K562 (cell line): ENCODE results near the gene TMC4. TPM values are rescaled to one million over a fixed set of nuclear protein-coding genes. Genes with fewer than 3 reads are reported as not detected.
A peak's percentile ranks its signal among the peaks of the same experiment; 100 is the strongest.

Experiments
- ATAC-seq: fragments of 200-7000 bp; cut with Tn5 transposase; 3 replicates; pipeline ENCODE4 v1.9.1; 2020; ENCODE audit warnings: moderate library complexity
- BruUV-seq: library from RNA; stranded (reverse); fragments of 400-500 nt; replicated peaks from 2 replicates; lab custom pipeline; 2021; lab: Mats Ljungman, UMichigan
- CTCF ChIA-PET: fragments of 300-600 bp; formaldehyde crosslinking; extraction: SDS; loops from one replicate; lab custom pipeline; 2021; ENCODE audit warnings: low intra/inter-chr PET ratio; lab: Yijun Ruan, JAX
- POLR2A ChIA-PET: fragments of 300-600, 350-650 bp; sonication (Branson Sonifier 250); formaldehyde crosslinking; extraction: SDS; loops from one replicate; lab custom pipeline; 2021; ENCODE audit warnings: antibody characterized with exemption, inconsistent platforms; lab: Yijun Ruan, JAX
- DNase-seq, 4 experiments: peaks; one replicate each; pipeline versions ENCODE4 v3.0.0 to v3.0.0-alpha.2; 2011 to 2018; ENCODE audit warnings: low spot score in 3 of 4, mixed read lengths in 3 of 4; ENCODE audit errors: extremely low read depth in 1 of 4
- FAIRE-seq: peaks from 2 replicates; lab custom pipeline; 2011; peaks lifted over from hg19 to GRCh38; lab: Jason Lieb, UNC
- H2AFZ ChIP-seq: 2 replicates; pipeline ENCODE4 v1.6.0; 2011; ENCODE audit warnings: low read depth, low read length, control low read depth, inconsistent platforms
- H3K27ac ChIP-seq: fragments of 200-600 bp; 3 replicates; pipeline ENCODE4 v1.8.0; 2011; ENCODE audit warnings: low read depth, mild to moderate bottlenecking, control low read depth, inconsistent platforms, low read length, moderate library complexity, mixed read lengths; ENCODE audit errors: extremely low read depth
- H3K27me3 ChIP-seq, 2 experiments: fragments of 300-600 bp in 1 of 2; 2 replicates in 1 of 2; 3 replicates in 1 of 2; pipeline versions ENCODE4 v1.6.0 to v1.8.0; 2011; ENCODE audit warnings: inconsistent platforms in 2 of 2, low read length in 2 of 2, mild to moderate bottlenecking in 1 of 2, mixed read lengths in 1 of 2, moderate library complexity in 1 of 2; ENCODE audit not compliant: control insufficient read depth in 2 of 2, insufficient read depth in 2 of 2
- H3K36me3 ChIP-seq: fragments of 300-600 bp; 3 replicates; pipeline ENCODE4 v1.8.0; 2011; ENCODE audit warnings: mild to moderate bottlenecking, low read length, inconsistent platforms; ENCODE audit not compliant: control insufficient read depth, insufficient read depth
- H3K4me1 ChIP-seq, 2 experiments: fragments of 200-600 bp in 1 of 2; replicated peaks in 1 of 2; 2 replicates in 1 of 2; 3 replicates in 1 of 2; pipeline versions ENCODE4 v1.5.1 to v1.8.0; 2011; ENCODE audit warnings: inconsistent platforms in 2 of 2, low read length in 2 of 2, mild to moderate bottlenecking in 1 of 2, mixed read lengths in 1 of 2, moderate library complexity in 1 of 2; ENCODE audit not compliant: control insufficient read depth in 2 of 2, insufficient read depth in 2 of 2
- H3K4me2 ChIP-seq: 2 replicates; pipeline ENCODE4 v1.6.1; 2011; ENCODE audit warnings: low read length, control low read depth, inconsistent platforms, mixed read lengths; ENCODE audit not compliant: insufficient read depth
- H3K4me3 ChIP-seq: fragments of 200-600 bp; sonication (generic), shearing (Covaris generic); 2 replicates; pipeline ENCODE4 v1.5.1; 2016; ENCODE audit warnings: control low read depth, inconsistent platforms
- H3K79me2 ChIP-seq: fragments of 200-600 bp; 3 replicates; pipeline ENCODE4 v1.8.0; 2011; ENCODE audit warnings: low read length, inconsistent platforms; ENCODE audit not compliant: control insufficient read depth, insufficient read depth
- H3K9ac ChIP-seq, 2 experiments: 2 replicates each; pipeline versions ENCODE4 v1.6.0 to v1.6.1; 2011; ENCODE audit warnings: low read depth in 2 of 2, low read length in 2 of 2, control low read depth in 1 of 2, inconsistent platforms in 1 of 2, mild to moderate bottlenecking in 1 of 2, mixed read lengths in 1 of 2; ENCODE audit not compliant: insufficient read depth in 1 of 2
- H3K9me1 ChIP-seq: one replicate; pipeline ENCODE4 v1.6.0; 2011; ENCODE audit warnings: inconsistent platforms, mild to moderate bottlenecking, low read length, moderate library complexity; ENCODE audit not compliant: control insufficient read depth, insufficient read depth
- H3K9me3 ChIP-seq: replicated peaks from 2 replicates; pipeline ENCODE4 v1.5.1; 2011; ENCODE audit warnings: low read depth, low read length, inconsistent platforms; ENCODE audit not compliant: control insufficient read depth, insufficient read depth
- H4K20me1 ChIP-seq: replicated peaks from 2 replicates; pipeline ENCODE4 v1.6.1; 2011; ENCODE audit warnings: low read length, inconsistent platforms, mixed read lengths; ENCODE audit not compliant: control insufficient read depth, insufficient read depth
- FOXK1 ChIP-seq: sonication (generic); formaldehyde crosslinking; IDR thresholded peaks from 2 replicates; pipeline ENCODE4 v1.8.0; 2022; ENCODE audit warnings: missing genetic modification reagents, mild to moderate bottlenecking, borderline replicate concordance
- KDM2B ChIP-seq: fragments of 250-450 bp; sonication (Bioruptor Pico); IDR thresholded peaks from 2 replicates; pipeline ENCODE4 v1.8.0; 2021; ENCODE audit warnings: mild to moderate bottlenecking, moderate library complexity
- NFIC ChIP-seq: fragments of 450-650 bp; IDR thresholded peaks from 2 replicates; pipeline ENCODE4 v1.6.1; 2017; ENCODE audit warnings: mild to moderate bottlenecking, inconsistent platforms
- SMC3 ChIP-seq: conservative IDR thresholded peaks from 2 replicates; pipeline ENCODE4 v1.6.1; 2011; ENCODE audit warnings: low read depth, low read length, improper control_type of control experiment; ENCODE audit not compliant: insufficient read depth
- ZNF224 ChIP-seq: sonication (generic); formaldehyde crosslinking; IDR thresholded peaks from 2 replicates; pipeline ENCODE4 v1.8.0; 2022; ENCODE audit warnings: mild to moderate bottlenecking, missing genetic modification reagents
- WGBS: fragments of 100-300 bp; shearing (Covaris generic); methylation state at CpG from one replicate; pipeline ENCODE4 v1.1.6; 2016; ENCODE audit warnings: low coverage, mixed read lengths; ENCODE audit not compliant: insufficient coverage; ENCODE audit errors: missing lambda C conversion rate; 5-methylcytosine and 5-hydroxymethylcytosine counted together
- in situ Hi-C: fragments of 300-500 bp; cut with MboI; formaldehyde crosslinking; loops from 4 replicates; pipeline ENCODE4 v1.15.0; 2018; ENCODE audit warnings: inconsistent platforms, mixed read lengths
- intact Hi-C: fragments of 100-400 bp; cut with micrococcal nuclease; formaldehyde crosslinking; loops from 2 replicates; pipeline ENCODE4 v1.14.2; 2022
- polyA plus RNA-seq, 8 experiments: library from polyadenylated mRNA; depleted of rRNA in 4 of 8; stranded (reverse) in 5 of 8; unstranded in 3 of 8; fragments of >200 nt; fragmentation: Nextera tagmentation in 2 of 8; fragmentation: Illumina TruSeq in 1 of 8; extraction: Ambion mirVana in 2 of 8; extraction: Trizol in 1 of 8; gene quantifications; 2 replicates each; pipeline versions ENCODE4 v1.2.1 to v1.2.3, GENCODE V29; 2011 to 2014; ENCODE audit warnings: inconsistent platforms in 1 of 8, missing spikeins in 1 of 8
- total RNA-seq, 7 experiments: library from RNA; depleted of rRNA in 6 of 7; stranded (reverse); fragments of >200 nt in 6 of 7; fragmentation: Illumina TruSeq in 2 of 7; extraction: Trizol in 2 of 7; gene quantifications; 2 replicates each; pipeline versions ENCODE4 v1.2.1 to v1.2.3, GENCODE V29; 2011 to 2021; ENCODE audit warnings: low replicate concordance in 1 of 7
- TF ChIP-seq, protein P1 (sequence below), 2 experiments: fragments of 450-650 bp in 1 of 2; sonication (generic) in 1 of 2; formaldehyde crosslinking in 1 of 2; IDR thresholded peaks; 2 replicates each; pipeline versions ENCODE4 v1.7.1 to v1.9.0; 2016 to 2022; ENCODE audit warnings: inconsistent platforms in 1 of 2, mild to moderate bottlenecking in 1 of 2, missing genetic modification reagents in 1 of 2
- TF ChIP-seq, protein P2 (sequence below): fragments of 250-450 bp; sonication (Bioruptor Pico); IDR thresholded peaks from 2 replicates; pipeline ENCODE4 v1.5.0; 2021; ENCODE audit warnings: mild to moderate bottlenecking, moderate library complexity

Gene TMC4
- total and polyA plus RNA-seq, 9 of the 15 experiments (the other 6 are each of a cell fraction or from before 2014, with no cell fraction given): 0.12 to 0.79 (median 0.36) TPM; not detected in 2

GRCh38 chr19:54160182-54160811, 12.7 kb downstream of the TMC4 start:
- WGBS: under 1% methylated on average over 25 of the region's 28 CpGs
- H3K9ac ChIP-seq: peak overlapping the region; percentile 84 to 94
- H2AFZ ChIP-seq: peak overlapping the region; percentile 97
- H3K4me1 ChIP-seq: peaks cover 21 to 50% of the 10 kb centered on the region in 2 experiments
- 0 out of 2 replicates have a peak, but pooled peaks cover 7% of the 10 kb centered on the region for H4K20me1 ChIP-seq
- H3K4me2 ChIP-seq: peak overlapping the region; percentile 95
- CTCF ChIA-PET: no interaction called here
- peaks cover 18% of the 10 kb centered on the region; the same call in 2 of the 3 replicates for H3K79me2 ChIP-seq
- H3K9me1 ChIP-seq: no peaks in the 10 kb centered on the region
- intact Hi-C loops: no loop called here
- in situ Hi-C loops: loop anchor here (5.0 kb wide), 1 partner anchor 67 kb away; no protein-coding TSS in a partner anchor
- ATAC-seq (no peak), FAIRE-seq (peak; percentile 57), DNase-seq (peak in 3 of 4 experiments; percentile 50 to 57 (median 57))
- POLR2A ChIA-PET: interaction anchor here (0.6 to 3.1 kb wide), 9 partner anchors 10 to 97 kb away, joined by 3 to 18 read pairs (median 5); partner anchors contain the start of genes CNOT3, LILRB5, MBOAT7 and PRPF31
- peak overlapping the region; percentile 81 for H3K27ac ChIP-seq
- BruUV-seq: TSS peak; percentile 90
- H3K27me3 ChIP-seq: no peaks in the 10 kb centered on the region
- peaks cover 30% of the 10 kb centered on the region for H3K36me3 ChIP-seq
- peak overlapping the region; percentile 69 for H3K4me3 ChIP-seq
- no peaks in the 10 kb centered on the region for H3K9me3 ChIP-seq
- no peak for TF ChIP-seq SMC3
- TF ChIP-seq KDM2B: 0 out of 2 replicates have a peak, but pooled peaks have one; percentile 36
- TF ChIP-seq, protein P1, sequence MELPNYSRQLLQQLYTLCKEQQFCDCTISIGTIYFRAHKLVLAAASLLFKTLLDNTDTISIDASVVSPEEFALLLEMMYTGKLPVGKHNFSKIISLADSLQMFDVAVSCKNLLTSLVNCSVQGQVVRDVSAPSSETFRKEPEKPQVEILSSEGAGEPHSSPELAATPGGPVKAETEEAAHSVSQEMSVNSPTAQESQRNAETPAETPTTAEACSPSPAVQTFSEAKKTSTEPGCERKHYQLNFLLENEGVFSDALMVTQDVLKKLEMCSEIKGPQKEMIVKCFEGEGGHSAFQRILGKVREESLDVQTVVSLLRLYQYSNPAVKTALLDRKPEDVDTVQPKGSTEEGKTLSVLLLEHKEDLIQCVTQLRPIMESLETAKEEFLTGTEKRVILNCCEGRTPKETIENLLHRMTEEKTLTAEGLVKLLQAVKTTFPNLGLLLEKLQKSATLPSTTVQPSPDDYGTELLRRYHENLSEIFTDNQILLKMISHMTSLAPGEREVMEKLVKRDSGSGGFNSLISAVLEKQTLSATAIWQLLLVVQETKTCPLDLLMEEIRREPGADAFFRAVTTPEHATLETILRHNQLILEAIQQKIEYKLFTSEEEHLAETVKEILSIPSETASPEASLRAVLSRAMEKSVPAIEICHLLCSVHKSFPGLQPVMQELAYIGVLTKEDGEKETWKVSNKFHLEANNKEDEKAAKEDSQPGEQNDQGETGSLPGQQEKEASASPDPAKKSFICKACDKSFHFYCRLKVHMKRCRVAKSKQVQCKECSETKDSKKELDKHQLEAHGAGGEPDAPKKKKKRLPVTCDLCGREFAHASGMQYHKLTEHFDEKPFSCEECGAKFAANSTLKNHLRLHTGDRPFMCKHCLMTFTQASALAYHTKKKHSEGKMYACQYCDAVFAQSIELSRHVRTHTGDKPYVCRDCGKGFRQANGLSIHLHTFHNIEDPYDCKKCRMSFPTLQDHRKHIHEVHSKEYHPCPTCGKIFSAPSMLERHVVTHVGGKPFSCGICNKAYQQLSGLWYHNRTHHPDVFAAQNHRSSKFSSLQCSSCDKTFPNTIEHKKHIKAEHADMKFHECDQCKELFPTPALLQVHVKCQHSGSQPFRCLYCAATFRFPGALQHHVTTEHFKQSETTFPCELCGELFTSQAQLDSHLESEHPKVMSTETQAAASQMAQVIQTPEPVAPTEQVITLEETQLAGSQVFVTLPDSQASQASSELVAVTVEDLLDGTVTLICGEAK (IDR thresholded peaks at IDR 0.05): no peak
- TF ChIP-seq, protein P1 (CRISPR knock-in tag; IDR thresholded peaks at IDR 0.05): no peak
- no peak; the same call in 1 of the 2 replicates for TF ChIP-seq FOXK1 (CRISPR knock-in tag)
- TF ChIP-seq, protein P2, sequence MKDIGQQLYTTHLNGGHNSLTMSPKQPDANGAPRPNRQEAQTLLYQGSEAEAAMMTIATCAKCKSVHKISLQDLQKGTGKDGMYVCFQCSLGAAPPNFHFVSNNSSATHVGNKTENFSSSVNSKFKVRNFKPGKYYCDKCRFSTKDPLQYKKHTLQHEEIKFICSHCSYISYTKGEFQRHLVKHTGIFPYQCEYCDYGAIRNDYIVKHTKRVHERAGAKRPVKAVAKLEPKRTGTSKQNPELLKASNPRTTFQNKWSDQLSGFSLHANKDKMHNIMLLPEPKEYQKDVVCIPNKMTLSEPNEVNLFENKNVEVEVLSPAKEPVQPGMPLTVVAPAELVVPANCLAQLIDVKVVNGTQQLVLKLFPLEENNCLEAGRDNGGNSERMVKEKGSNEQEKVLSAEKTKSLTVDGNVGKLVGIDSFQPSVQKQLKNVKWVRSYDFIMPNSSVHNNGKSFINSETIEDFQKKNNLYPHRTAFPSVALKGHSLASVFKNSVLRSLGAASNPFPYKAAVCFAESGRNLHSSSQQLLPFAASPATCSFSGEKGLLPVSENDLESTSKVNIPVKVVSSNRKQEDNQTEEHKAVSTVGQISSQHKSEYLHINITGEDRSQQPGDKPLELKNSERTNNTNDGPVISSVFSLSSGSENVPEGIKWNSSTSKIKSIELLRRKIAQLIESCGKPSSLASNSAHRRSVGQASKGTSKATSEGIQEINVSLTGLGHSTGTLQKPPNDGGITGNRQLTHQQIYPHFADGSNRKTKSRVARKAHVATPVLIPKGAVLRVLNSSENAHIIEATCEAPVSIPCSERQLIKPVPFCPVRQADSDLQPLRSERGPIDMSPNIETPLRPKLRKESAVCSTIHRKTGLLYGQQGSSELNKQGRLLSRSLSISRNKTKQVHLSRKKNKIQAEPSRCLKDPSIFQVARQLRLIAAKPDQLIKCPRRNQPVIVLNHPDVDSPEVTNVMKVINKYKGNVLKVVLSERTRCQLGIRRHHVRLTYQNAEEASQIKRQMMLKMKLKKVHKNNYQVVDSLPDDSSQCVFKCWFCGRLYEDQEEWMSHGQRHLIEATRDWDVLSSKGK (CRISPR knock-in tag): no peak
- TF ChIP-seq ZNF224 (CRISPR knock-in tag): no peak
- TF ChIP-seq NFIC: no peak
